ENCODE measurements around the gene PRKAR2A. TPM values are rescaled to one million over a fixed set of nuclear protein-coding genes. Genes with fewer than 3 reads are reported as not detected.

Gene PRKAR2A
- total and polyA plus RNA-seq, 2 donors (not counting 3 experiments of a cell fraction or from before 2014, with no cell fraction given), result 8.6 to 69.9 TPM

- Histone ChIP-seq H3K9me3 (replicated peaks; ENCODE audit: control insufficient read depth, insufficient read depth, low read length) (no peaks in the 10 kb centered on the region), H3K27me3 (ENCODE audit: control insufficient read depth in 2 of 2, insufficient read depth in 2 of 2, low read length in 2 of 2) (no peaks in the 10 kb centered on the region), H3K9ac (replicated peaks; ENCODE audit: extremely low read depth, insufficient read depth, low read length) (no peak overlapping the region), H3K4me2 (ENCODE audit: insufficient read depth, low read length) (no peak overlapping the region), H3K4me1 (ENCODE audit: control insufficient read depth, extremely low read depth, insufficient read depth, low read length) (no peaks in the 10 kb centered on the region), H3K79me2 (ENCODE audit: control insufficient read depth, insufficient read depth, low read length) (peaks cover 17% of the 10 kb centered on the region), H3K27ac (ENCODE audit: insufficient read depth, low read depth, low read length) (no peak overlapping the region), H2AFZ (ENCODE audit: low read depth, low read length) (no peak overlapping the region), H4K20me1 (replicated peaks; ENCODE audit: control insufficient read depth, extremely low read depth, insufficient read depth, low read length) (no peaks in the 10 kb centered on the region), H3K9me1 (replicated peaks; ENCODE audit: control insufficient read depth, extremely low read depth, insufficient read depth, low read length) (no peaks in the 10 kb centered on the region), H3K36me3 (ENCODE audit: control insufficient read depth in 2 of 2, extremely low read depth in 1 of 2, insufficient read depth in 2 of 2, low read length in 2 of 2) (no peaks in the 10 kb centered on the region), H3K4me3 (replicated peaks in 1 of 3; ENCODE audit: insufficient read depth in 1 of 3, low read depth in 1 of 3, low read length in 3 of 3) (no peak overlapping the region)
- ChIA-PET POLR2A (interaction anchor here (0.7 kb wide), 1 partner anchor 386 kb away, joined by 4 read pairs; no protein-coding TSS in a partner anchor), CTCF (interaction anchor here (0.7 to 1.4 kb wide), 3 partner anchors 14 to 93 kb away, joined by 3 to 6 read pairs (median 4); partner anchors contain the start of gene PRKAR2A)
- BruUV-seq (replicated peaks), result no TSS peak
- no peak for FAIRE-seq
- DNase-seq (ENCODE audit: low read depth, low spot score), result no peak
- intact Hi-C loops (cut with micrococcal nuclease), result no loop called here
- no peak for TF ChIP-seq MYC (IDR thresholded peaks at IDR 0.05; ENCODE audit: low read depth, low read length)
- TF ChIP-seq POLR2A (IDR thresholded peaks at IDR 0.05; ENCODE audit: low read depth, low read length), result no peak
- TF ChIP-seq POLR2AphosphoS5 (IDR thresholded peaks at IDR 0.05; ENCODE audit: insufficient read depth, low read depth, low read length), result no peak
- no peak for TF ChIP-seq FOS (IDR thresholded peaks at IDR 0.05; ENCODE audit: borderline replicate concordance, insufficient read depth, low read length)
- no peak for TF ChIP-seq GATA2 (IDR thresholded peaks at IDR 0.05; ENCODE audit: insufficient read depth, insufficient read length, low read depth, low read length)
- no peak for TF ChIP-seq JUN (IDR thresholded peaks at IDR 0.05; ENCODE audit: borderline replicate concordance, insufficient read depth, insufficient read length, low read depth)
- no peak for TF ChIP-seq MAX (IDR thresholded peaks at IDR 0.05; ENCODE audit: insufficient read depth, insufficient read length)
- TF ChIP-seq CTCF (IDR thresholded peaks at IDR 0.05; ENCODE audit: extremely low read depth in 1 of 2, insufficient read depth in 1 of 2, low read depth in 1 of 2, low read length in 2 of 2), result no peak
- TF ChIP-seq EZH2 (IDR thresholded peaks at IDR 0.05; ENCODE audit: borderline replicate concordance, low read depth, low read length, severe bottlenecking), result no peak
- dilution Hi-C loops (cut with MboI; ENCODE audit: extremely low pct_ligation_motif_present, low sequenced_read_pairs), result no loop called here
Measured at GRCh38 chr3:48832684-48833083, 15.0 kb downstream of the PRKAR2A start.

All from endothelial cell of umbilical vein (primary cell).